Measurements from ENCODE around the gene MSANTD2. TPM values are rescaled to one million over a fixed set of nuclear protein-coding genes. Genes with fewer than 3 reads are reported as not detected.

MSANTD2 gene
- total RNA-seq, 1 donor from 2014 or later: 21.0 TPM

DNA sequence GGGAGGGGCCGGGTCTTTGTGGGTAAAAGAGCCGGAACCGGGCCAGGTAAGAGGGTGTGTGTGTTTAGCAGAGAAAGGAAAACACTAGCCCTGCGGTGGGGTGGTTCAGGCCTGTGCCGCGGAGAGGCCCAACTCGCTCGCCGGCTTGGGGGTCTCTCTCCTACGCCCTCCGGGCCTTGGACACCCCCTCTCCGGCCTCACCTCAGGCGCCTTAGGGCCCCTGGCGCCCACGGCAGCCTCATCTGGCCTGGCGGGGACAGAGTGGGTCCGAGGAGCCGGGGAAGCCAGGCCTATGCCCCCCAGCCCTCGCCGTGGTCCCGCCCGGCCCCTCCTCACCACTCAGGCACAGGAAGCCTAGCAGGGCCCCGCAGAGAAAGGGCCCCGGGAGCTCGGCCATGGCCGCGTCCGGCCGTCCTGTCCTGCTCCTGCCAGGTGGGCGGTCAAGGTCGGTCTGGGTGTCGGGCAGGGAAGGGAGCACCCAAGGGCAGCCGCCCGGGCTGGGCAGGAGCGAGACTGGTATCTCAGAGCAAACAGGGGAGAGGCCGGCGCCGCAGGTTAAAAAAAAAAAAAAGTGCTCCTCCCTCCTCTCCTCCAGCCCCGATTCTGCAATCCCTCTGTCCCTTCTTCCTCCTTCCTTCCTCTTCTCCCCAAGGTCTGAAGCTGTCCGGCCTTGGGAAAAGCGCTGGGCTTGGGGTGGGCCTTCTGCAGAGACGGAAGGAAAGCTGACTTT lies 48.3 kb downstream of the MSANTD2 start, which contains the start of gene VSIG2:
Gene VSIG2 (minus strand): TSS at position 515 of the 730 bp plus-strand sequence. CDS start 118 bp downstream, at position 397.
- TF ChIP-seq, protein P1, sequence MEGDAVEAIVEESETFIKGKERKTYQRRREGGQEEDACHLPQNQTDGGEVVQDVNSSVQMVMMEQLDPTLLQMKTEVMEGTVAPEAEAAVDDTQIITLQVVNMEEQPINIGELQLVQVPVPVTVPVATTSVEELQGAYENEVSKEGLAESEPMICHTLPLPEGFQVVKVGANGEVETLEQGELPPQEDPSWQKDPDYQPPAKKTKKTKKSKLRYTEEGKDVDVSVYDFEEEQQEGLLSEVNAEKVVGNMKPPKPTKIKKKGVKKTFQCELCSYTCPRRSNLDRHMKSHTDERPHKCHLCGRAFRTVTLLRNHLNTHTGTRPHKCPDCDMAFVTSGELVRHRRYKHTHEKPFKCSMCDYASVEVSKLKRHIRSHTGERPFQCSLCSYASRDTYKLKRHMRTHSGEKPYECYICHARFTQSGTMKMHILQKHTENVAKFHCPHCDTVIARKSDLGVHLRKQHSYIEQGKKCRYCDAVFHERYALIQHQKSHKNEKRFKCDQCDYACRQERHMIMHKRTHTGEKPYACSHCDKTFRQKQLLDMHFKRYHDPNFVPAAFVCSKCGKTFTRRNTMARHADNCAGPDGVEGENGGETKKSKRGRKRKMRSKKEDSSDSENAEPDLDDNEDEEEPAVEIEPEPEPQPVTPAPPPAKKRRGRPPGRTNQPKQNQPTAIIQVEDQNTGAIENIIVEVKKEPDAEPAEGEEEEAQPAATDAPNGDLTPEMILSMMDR (IDR thresholded peaks at IDR 0.05): no peak
- Mint-ChIP-seq H3K9me3 (no peaks in the 10 kb centered on the region), H3K4me3 (no peak within 1 kb of the TSS), H3K27me3 (peaks cover 2% of the 10 kb centered on the region), H3K36me3 (ENCODE audit: low read depth) (peaks cover 3% of the 10 kb centered on the region), H3K4me1 (peaks cover 31% of the 10 kb centered on the region), H3K27ac (no peak within 1 kb of the TSS)
- ATAC-seq (ENCODE audit: low read depth) (no peak), DNase-seq (no peak)
- CTCF ChIA-PET: interaction anchor here (0.9 to 1.4 kb wide), 2 partner anchors 11 to 12 kb away, joined by 3 to 4 read pairs; no protein-coding TSS in a partner anchor
- POLR2A ChIA-PET: interaction anchor here (0.6 kb wide), 1 partner anchor 115 kb away, joined by 5 read pairs; no protein-coding TSS in a partner anchor
- intact Hi-C loops (cut with micrococcal nuclease): no loop called here

DNA sequence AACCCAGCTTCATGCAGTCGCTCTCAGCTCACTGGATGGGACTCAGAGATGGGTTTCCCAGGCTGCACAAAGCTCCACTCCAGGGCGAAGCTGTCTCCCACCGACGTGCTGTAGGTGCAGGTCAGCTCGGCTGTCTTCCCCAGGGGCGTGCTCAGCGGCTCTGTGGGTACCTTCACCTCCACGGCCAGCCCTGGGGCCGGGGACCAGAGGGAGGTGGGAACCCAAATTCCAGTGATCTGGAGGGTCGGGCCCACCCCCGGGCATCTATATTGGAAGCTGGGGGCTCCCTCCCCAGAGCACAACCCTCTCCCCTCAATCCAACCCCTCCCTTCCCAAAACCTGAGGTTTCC lies 48.8 kb downstream of the MSANTD2 start:
- intact Hi-C loops (cut with micrococcal nuclease): no loop called here
- Mint-ChIP-seq H3K9me3 (no peaks in the 10 kb centered on the region), H3K27ac (no peak overlapping the region), H3K4me3 (no peak overlapping the region), H3K4me1 (peaks cover 35% of the 10 kb centered on the region), H3K36me3 (ENCODE audit: low read depth) (peaks cover 7% of the 10 kb centered on the region), H3K27me3 (peaks cover 2% of the 10 kb centered on the region)
- ATAC-seq (ENCODE audit: low read depth): no peak
- CTCF ChIA-PET: interaction anchor here (0.8 kb wide), 1 partner anchor 81 kb away, joined by 3 read pairs; no protein-coding TSS in a partner anchor
- POLR2A ChIA-PET: interaction anchor here (0.6 kb wide), 1 partner anchor 116 kb away, joined by 5 read pairs; no protein-coding TSS in a partner anchor
- no peak for DNase-seq
- TF ChIP-seq, protein P1 (IDR thresholded peaks at IDR 0.05): no peak

DNA sequence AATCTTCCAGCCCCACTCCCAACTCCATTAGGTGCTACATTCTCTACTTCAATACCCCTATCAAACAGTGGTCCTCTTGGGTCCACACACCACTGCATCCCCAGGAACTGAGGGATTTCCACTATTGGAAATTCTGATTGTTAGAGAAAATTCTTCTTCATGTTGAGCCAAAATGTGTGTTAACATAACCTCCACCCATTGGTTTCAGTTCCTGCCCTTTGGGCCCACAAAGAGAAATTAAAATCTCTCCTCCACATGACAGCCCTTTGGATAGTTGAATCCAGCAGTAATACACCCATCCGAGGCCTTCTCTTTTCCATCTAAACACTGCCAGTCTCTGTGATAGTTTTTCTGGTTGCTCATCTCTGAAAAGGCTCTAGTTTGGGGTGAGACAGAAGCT lies 50.3 kb downstream of the MSANTD2 start:
- peaks cover 39% of the 10 kb centered on the region for H3K4me1 Mint-ChIP-seq
- H3K9me3 Mint-ChIP-seq: no peaks in the 10 kb centered on the region
- ATAC-seq (ENCODE audit: low read depth) (no peak), DNase-seq (no peak)
- intact Hi-C loops (cut with micrococcal nuclease): loop anchor here (5.0 kb wide), 3 partner anchors 322 to 1688 kb away; partner anchors contain the start of genes HSPA8 and TMEM218
- H3K36me3 Mint-ChIP-seq (ENCODE audit: low read depth): peaks cover 9% of the 10 kb centered on the region
- POLR2A ChIA-PET: no interaction called here
- H3K4me3 Mint-ChIP-seq: peak overlapping the region; percentile 50
- CTCF ChIA-PET: interaction anchor here (1.5 kb wide), 1 partner anchor 8 kb away, joined by 5 read pairs; no protein-coding TSS in a partner anchor
- TF ChIP-seq, protein P1 (IDR thresholded peaks at IDR 0.05): no peak
- peaks cover 2% of the 10 kb centered on the region for H3K27me3 Mint-ChIP-seq
- H3K27ac Mint-ChIP-seq: peak overlapping the region; percentile 42

GRCh38 chr11:124748481-124749343 lies 51.5 kb downstream of the MSANTD2 start:
- H3K4me3 Mint-ChIP-seq: no peak overlapping the region
- intact Hi-C loops (cut with micrococcal nuclease): loop anchor here (5.0 kb wide), 3 partner anchors 324 to 1686 kb away; partner anchors contain the start of genes HSPA8 and TMEM218
- peaks cover 2% of the 10 kb centered on the region for H3K27me3 Mint-ChIP-seq
- H3K9me3 Mint-ChIP-seq: no peaks in the 10 kb centered on the region
- H3K36me3 Mint-ChIP-seq (ENCODE audit: low read depth): peaks cover 6% of the 10 kb centered on the region
- ATAC-seq (ENCODE audit: low read depth) (no peak), DNase-seq (no peak)
- H3K4me1 Mint-ChIP-seq: peaks cover 39% of the 10 kb centered on the region
- TF ChIP-seq, protein P1 (IDR thresholded peaks at IDR 0.05): no peak
- ChIA-PET CTCF (interaction anchor here (0.9 to 1.5 kb wide), 3 partner anchors 9 to 80 kb away, joined by 3 to 5 read pairs (median 5); no protein-coding TSS in a partner anchor), POLR2A (interaction anchor here (0.9 to 1.3 kb wide), 3 partner anchors 10 to 51 kb away, joined by 3 to 7 read pairs (median 7); partner anchors contain the start of gene MSANTD2)
- H3K27ac Mint-ChIP-seq: peak overlapping the region; percentile 24

All from activated B cell treated with CpG ODN at 0.5 μM for 24 hours (primary cell).